Neuron (in vitro differentiated cells): ENCODE measurements around the gene CHAF1A.
A peak's percentile ranks its signal among the peaks of the same experiment; 100 is the strongest.

Source experiments
- H2AFZ ChIP-seq: one replicate; pipeline ENCODE4 v1.6.1; 2013; ENCODE audit warnings: low read depth, mild to moderate bottlenecking, inconsistent platforms, low read length, moderate library complexity
- H3K27me3 ChIP-seq: one replicate; pipeline ENCODE4 v1.6.1; 2013; ENCODE audit warnings: low read length; ENCODE audit not compliant: insufficient read depth
- H3K36me3 ChIP-seq: one replicate; pipeline ENCODE4 v1.6.1; 2013; ENCODE audit warnings: low read length; ENCODE audit not compliant: insufficient read depth
- H3K4me1 ChIP-seq: one replicate; pipeline ENCODE4 v1.6.1; 2013; ENCODE audit warnings: low read length; ENCODE audit not compliant: insufficient read depth
- H3K4me3 ChIP-seq: 2 replicates; pipeline ENCODE4 v1.5.1; 2013; ENCODE audit warnings: mild to moderate bottlenecking, low read length, moderate library complexity
- H3K9me3 ChIP-seq: one replicate; pipeline ENCODE4 v1.6.1; 2013; ENCODE audit warnings: low read length

CHAF1A gene

GRCh38 chr19:4448147-4448985 is 45.9 kb downstream of the CHAF1A start:
- Histone ChIP-seq H3K27me3 (no peaks in the 10 kb centered on the region), H3K36me3 (peaks cover 82% of the 10 kb centered on the region), H3K4me3 (no peak overlapping the region), H3K9me3 (no peaks in the 10 kb centered on the region), H2AFZ (no peak overlapping the region), H3K4me1 (no peaks in the 10 kb centered on the region)

GRCh38 chr19:4449022-4449638 is 46.7 kb downstream of the CHAF1A start:
- Histone ChIP-seq H3K9me3 (no peaks in the 10 kb centered on the region), H2AFZ (no peak overlapping the region), H3K4me1 (no peaks in the 10 kb centered on the region), H3K4me3 (no peak overlapping the region), H3K27me3 (no peaks in the 10 kb centered on the region), H3K36me3 (peaks cover 80% of the 10 kb centered on the region)

- Histone ChIP-seq H3K27me3 (no peaks in the 10 kb centered on the region), H3K9me3 (no peaks in the 10 kb centered on the region), H2AFZ (no peak overlapping the region), H3K4me3 (no peak overlapping the region), H3K36me3 (peaks cover 76% of the 10 kb centered on the region), H3K4me1 (no peaks in the 10 kb centered on the region)
Observed at GRCh38 chr19:4449639-4450028, 47.2 kb downstream of the CHAF1A start.

- Histone ChIP-seq H3K4me3 (no peak overlapping the region), H2AFZ (no peak overlapping the region), H3K9me3 (no peaks in the 10 kb centered on the region), H3K27me3 (no peaks in the 10 kb centered on the region), H3K4me1 (peaks cover 16% of the 10 kb centered on the region), H3K36me3 (peaks cover 48% of the 10 kb centered on the region)
Observed at GRCh38 chr19:4452230-4452990, 50.0 kb downstream of the CHAF1A start.

- H3K27me3 ChIP-seq, result no peaks in the 10 kb centered on the region
- no peak overlapping the region for H2AFZ ChIP-seq
- H3K9me3 ChIP-seq, result no peaks in the 10 kb centered on the region
- H3K4me3 ChIP-seq, result no peak overlapping the region
- peaks cover 20% of the 10 kb centered on the region for H3K4me1 ChIP-seq
- H3K36me3 ChIP-seq, result peaks cover 38% of the 10 kb centered on the region
Observed at GRCh38 chr19:4453232-4454179, 51.1 kb downstream of the CHAF1A start.

- no peak overlapping the region for H2AFZ ChIP-seq
- no peak overlapping the region for H3K4me3 ChIP-seq
- no peaks in the 10 kb centered on the region for H3K27me3 ChIP-seq
- H3K4me1 ChIP-seq, result peaks cover 20% of the 10 kb centered on the region
- no peaks in the 10 kb centered on the region for H3K9me3 ChIP-seq
- H3K36me3 ChIP-seq, result peaks cover 27% of the 10 kb centered on the region
Observed at GRCh38 chr19:4454747-4455718, 52.6 kb downstream of the CHAF1A start.

- H3K4me3 ChIP-seq, result peak overlapping the region; percentile 70
- peaks cover 24% of the 10 kb centered on the region for H3K36me3 ChIP-seq
- no peak overlapping the region for H2AFZ ChIP-seq
- no peaks in the 10 kb centered on the region for H3K27me3 ChIP-seq
- H3K4me1 ChIP-seq, result peaks cover 20% of the 10 kb centered on the region
- H3K9me3 ChIP-seq, result no peaks in the 10 kb centered on the region
Observed at GRCh38 chr19:4455719-4456475, 53.5 kb downstream of the CHAF1A start.

GRCh38 chr19:4456476-4456842 is 54.0 kb downstream of the CHAF1A start:
- Histone ChIP-seq H3K36me3 (peaks cover 20% of the 10 kb centered on the region), H3K4me3 (peak overlapping the region; percentile 70), H3K4me1 (peaks cover 20% of the 10 kb centered on the region), H3K9me3 (no peaks in the 10 kb centered on the region), H2AFZ (no peak overlapping the region), H3K27me3 (no peaks in the 10 kb centered on the region)

GRCh38 chr19:4456843-4457653 is 54.6 kb downstream of the CHAF1A start:
- Histone ChIP-seq H3K4me3 (peak overlapping the region; percentile 75), H3K9me3 (no peaks in the 10 kb centered on the region), H3K27me3 (no peaks in the 10 kb centered on the region), H2AFZ (no peak overlapping the region), H3K4me1 (peaks cover 20% of the 10 kb centered on the region), H3K36me3 (peaks cover 18% of the 10 kb centered on the region)

GRCh38 chr19:4457654-4458395 is 55.4 kb downstream of the CHAF1A start, which contains the start of gene UBXN6:
TSS of gene UBXN6 (minus strand) at chr19:4457794. CDS start at chr19:4457697, 97 bp downstream.
- H3K9me3 ChIP-seq, result no peaks in the 10 kb centered on the region
- peaks cover 10% of the 10 kb centered on the region for H3K36me3 ChIP-seq

More at GRCh38 chr19:4457654-4458395, 55.4 kb downstream of the CHAF1A start, which contains the start of gene UBXN6:
- peaks cover 20% of the 10 kb centered on the region for H3K4me1 ChIP-seq
- H3K4me3 ChIP-seq, result peak within 1 kb of the TSS; percentile 75
- H2AFZ ChIP-seq, result no peak within 1 kb of the TSS
- H3K27me3 ChIP-seq, result no peaks in the 10 kb centered on the region
